Pancreas (tissue), 10 donors: ENCODE results near the gene UBL5. TPM values are rescaled to one million over a fixed set of nuclear protein-coding genes. Genes with fewer than 3 reads are reported as not detected.
A peak's percentile ranks its signal among the peaks of the same experiment; 100 is the strongest.

ENCODE experiments used
- ATAC-seq, 4 donors: fragments of 200-7000 bp; cut with Tn5 transposase; one replicate each; pipeline versions ENCODE4 v1.8.0 to v1.9.1; 2020; ENCODE audit warnings: mild to moderate bottlenecking in 4 of 4, moderate library complexity in 4 of 4
- DNase-seq, 6 donors: peaks; one replicate each; pipeline ENCODE4 v3.0.0-alpha.2; 2020
- FAIRE-seq: peaks from 2 replicates; lab custom pipeline; 2012; peaks lifted over from hg19 to GRCh38; lab: Jason Lieb, UNC
- H3K27ac ChIP-seq, 4 donors: fragments of 200-600 bp; sonication (generic); 1 replicate in 3 of 4; 2 replicates in 1 of 4; pipeline versions ENCODE4 v1.5.0 to v1.8.0; 2020
- H3K27me3 ChIP-seq, 4 donors: fragments of 200-600 bp; one replicate each; pipeline ENCODE4 v1.8.0; 2021
- H3K36me3 ChIP-seq, 3 donors: fragments of 200-600 bp; sonication (generic) in 1 of 3; one replicate each; pipeline versions ENCODE4 v1.5.0 to v1.8.0; 2020 to 2021
- H3K4me1 ChIP-seq, 3 donors: fragments of 200-600 bp; one replicate each; pipeline ENCODE4 v1.8.0; 2021
- H3K4me3 ChIP-seq, 4 donors: fragments of 200-600 bp; sonication (generic) in 2 of 4; one replicate each; pipeline versions ENCODE4 v1.5.0 to v1.8.0; 2020 to 2021
- H3K9me3 ChIP-seq, 4 donors: fragments of 200-600 bp; one replicate each; pipeline ENCODE4 v1.8.0; 2021
- CTCF ChIP-seq, 4 donors: fragments of 200-600 bp; sonication (generic) in 3 of 4; IDR thresholded peaks; one replicate each; pipeline versions ENCODE4 v1.5.0 to v1.8.0; 2021; ENCODE audit warnings: antibody characterized with exemption in 4 of 4
- WGBS, 2 donors: extraction: QIAGEN DNeasy Blood & Tissue Kit; methylation state at CpG; one replicate each; pipeline ENCODE4 v1.1.7; 2013; 5-methylcytosine and 5-hydroxymethylcytosine counted together
- intact Hi-C, 3 donors: fragments of 100-400 bp; cut with DNase I; formaldehyde crosslinking; loops; one replicate each; pipeline versions ENCODE4 v1.11.1 to v1.14.2; 2022
- polyA plus RNA-seq, 2 donors: library from polyadenylated mRNA; stranded (reverse); fragments of 200-250 nt; gene quantifications; one replicate each; pipeline ENCODE4 v1.2.3, GENCODE V29; 2013
- total RNA-seq, 6 donors: library from RNA; stranded (reverse); fragmentation: NEBNext Ultra II Directional in 4 of 6; extraction: Animal tissue kit (Norgen Biotek cat#: 25700) in 4 of 6; gene quantifications; one replicate each; pipeline versions ENCODE4 v1.2.1 to v1.2.4, GENCODE V29; 2021 to 2023
- donor health status: healthy with polysubstance abuse.
- donor health status: DM: no; HTN: no; CAD: no; lungs with moderate emphysema.
- donor health status: DM: no; HTN: no; CAD: no.
- donor health status: control.
- donor health status: control.
- donor health status: Bipolar disorder and iron deficiency.
- donor health status: DM: yes; HTN: yes; CAD: no.
- donor health status: DM: no; HTN: no; CAD: no.
- donor health status: DM: no; HTN: no; CAD: no.
- donor health status: DM: yes; HTN: yes; CAD: no.

Gene UBL5
- total and polyA plus RNA-seq, 8 donors: 57.5 to 440 (median 102) TPM

GRCh38 chr19:9808855-9809824, 18.6 kb upstream of the UBL5 start:
- TF ChIP-seq CTCF (IDR thresholded peaks at IDR 0.05): no peak
- Histone ChIP-seq H3K4me3 (no peak overlapping the region), H3K4me1 (no peaks in the 10 kb centered on the region), H3K9me3 (no peaks in the 10 kb centered on the region), H3K27ac (no peak overlapping the region), H3K36me3 (peaks cover 0 to 25% (median 10%) of the 10 kb centered on the region in 3 donors), H3K27me3 (no peaks in the 10 kb centered on the region)
- ATAC-seq (no peak), FAIRE-seq (no peak), DNase-seq (no peak)
- intact Hi-C loops: no loop called here
- 90 to 96% methylated on average over 11 of the region's 11 CpGs for WGBS, 2 donors

- 97 to 99% methylated on average over 21 of the region's 21 CpGs for WGBS, 2 donors
- H3K9me3 ChIP-seq: no peaks in the 10 kb centered on the region
- no peak for FAIRE-seq
- TF ChIP-seq CTCF (IDR thresholded peaks at IDR 0.05): no peak
- H3K36me3 ChIP-seq: peaks cover 0 to 25% (median 10%) of the 10 kb centered on the region in 3 donors
- no peaks in the 10 kb centered on the region for H3K27me3 ChIP-seq
- ATAC-seq: no peak
- H3K4me3 ChIP-seq: no peak overlapping the region
- intact Hi-C loops: no loop called here
- no peaks in the 10 kb centered on the region for H3K4me1 ChIP-seq
- peak in 1 of 6 donors; percentile 65 for DNase-seq
- no peak overlapping the region for H3K27ac ChIP-seq
These were observed 16.6 kb upstream of the UBL5 start for GRCh38 chr19:9811139-9811538.

GRCh38 chr19:9818175-9818733, 9.5 kb upstream of the UBL5 start:
- DNase-seq (peak in 1 of 6 donors; percentile 82), ATAC-seq (no peak), FAIRE-seq (no peak)
- intact Hi-C loops: no loop called here
- Histone ChIP-seq H3K4me3 (peak overlapping the region; percentile 61 to 99 (median 82)), H3K27ac (peak overlapping the region; percentile 87 to 94 (median 91)), H3K27me3 (no peaks in the 10 kb centered on the region), H3K9me3 (no peaks in the 10 kb centered on the region), H3K36me3 (no peaks in the 10 kb centered on the region), H3K4me1 (peaks cover 7 to 14% (median 8%) of the 10 kb centered on the region in 3 donors)
- TF ChIP-seq CTCF (IDR thresholded peaks at IDR 0.05): no peak
- WGBS, 2 donors: 3 to 4% methylated on average over 34 to 39 of the region's 39 CpGs

- no peak for TF ChIP-seq CTCF (IDR thresholded peaks at IDR 0.05)
- H3K27me3 ChIP-seq: no peaks in the 10 kb centered on the region
- peak; percentile 82 for FAIRE-seq
- WGBS, 2 donors: 0 to 1% methylated on average over 75 to 82 of the region's 82 CpGs
- ATAC-seq: peak; percentile 90 to 95 (median 90)
- peak; percentile 100 for DNase-seq
- H3K27ac ChIP-seq: peak within 1 kb of the TSS; percentile 87 to 94 (median 91)
- no peaks in the 10 kb centered on the region for H3K9me3 ChIP-seq
- peak within 1 kb of the TSS; percentile 61 to 99 (median 82) for H3K4me3 ChIP-seq
- H3K4me1 ChIP-seq: peaks cover 7 to 14% (median 8%) of the 10 kb centered on the region in 3 donors
- no peaks in the 10 kb centered on the region for H3K36me3 ChIP-seq
- intact Hi-C loops: no loop called here
These were observed 8.8 kb upstream of the UBL5 start, which contains the start of gene FBXL12 for GRCh38 chr19:9818734-9819595. Gene FBXL12 (minus strand): TSS chr19:9819079. CDS start chr19:9818813, 266 bp downstream.
